DMS114 treated with DMSO at 0.1 percent for 48 hours (cell line): ENCODE measurements around the gene EXOC1.

ENCODE experiments used
- DNase-seq: peaks from one replicate; lab custom pipeline; 2025; ENCODE audit not compliant: unreplicated experiment; lab: John Stamatoyannopoulos, UW

The EXOC1 gene

GRCh38 chr4:55849724-55850123 is 3.7 kb upstream of the EXOC1 start:
- DNase-seq, result no peak

GRCh38 chr4:55851885-55852284 is 1.6 kb upstream of the EXOC1 start:
- no peak for DNase-seq

- no peak for DNase-seq
These were observed 681 bp downstream of the EXOC1 start for GRCh38 chr4:55854129-55854528.

GRCh38 chr4:55857586-55857985 is 4.1 kb downstream of the EXOC1 start:
- DNase-seq, result no peak

- no peak for DNase-seq
These were observed 6.3 kb downstream of the EXOC1 start for GRCh38 chr4:55859711-55860110.

- DNase-seq, result no peak
These were observed 11.3 kb downstream of the EXOC1 start for GRCh38 chr4:55864577-55865223.

- no peak for DNase-seq
These were observed 11.9 kb downstream of the EXOC1 start for GRCh38 chr4:55865228-55865806.

- DNase-seq, result no peak
These were observed 13.0 kb downstream of the EXOC1 start for GRCh38 chr4:55866290-55866907.

GRCh38 chr4:55866973-55867574 is 13.6 kb downstream of the EXOC1 start:
- DNase-seq, result peak; percentile 42

- DNase-seq, result no peak
These were observed 15.2 kb downstream of the EXOC1 start for GRCh38 chr4:55868581-55869090.

- no peak for DNase-seq
These were observed 17.9 kb downstream of the EXOC1 start for GRCh38 chr4:55871299-55871800.

GRCh38 chr4:55874831-55875230 is 21.4 kb downstream of the EXOC1 start:
- DNase-seq, result no peak

GRCh38 chr4:55876387-55876786 is 22.9 kb downstream of the EXOC1 start:
- DNase-seq, result no peak

- DNase-seq, result no peak
These were observed 25.8 kb downstream of the EXOC1 start for GRCh38 chr4:55879224-55879623.

GRCh38 chr4:55880652-55881280 is 27.3 kb downstream of the EXOC1 start:
- DNase-seq, result no peak

- no peak for DNase-seq
These were observed 30.8 kb downstream of the EXOC1 start for GRCh38 chr4:55884093-55884850.

- no peak for DNase-seq
These were observed 31.4 kb downstream of the EXOC1 start for GRCh38 chr4:55884851-55885219.

- no peak for DNase-seq
These were observed 34.1 kb downstream of the EXOC1 start for GRCh38 chr4:55887594-55887993.

GRCh38 chr4:55892156-55892555 is 38.7 kb downstream of the EXOC1 start:
- DNase-seq, result no peak

GRCh38 chr4:55896622-55897021 is 43.2 kb downstream of the EXOC1 start:
- DNase-seq, result no peak

GRCh38 chr4:55902677-55903076 is 49.2 kb downstream of the EXOC1 start:
- DNase-seq, result no peak
